HG02938 (cell line): ENCODE data around the gene COG7.
"Not testable (repeated sequence)": the region's sequence is repeated elsewhere in the genome, so short reads cannot be mapped to it uniquely, and the experiment has no call there.

ENCODE experiments used
- ATAC-seq: cut with Tn5 transposase; IDR thresholded peaks from one replicate; pipeline ENCODE4 v1.9.1; 2021; ENCODE audit warnings: mild to moderate bottlenecking, moderate library complexity; ENCODE audit not compliant: unreplicated experiment

The COG7 gene

DNA sequence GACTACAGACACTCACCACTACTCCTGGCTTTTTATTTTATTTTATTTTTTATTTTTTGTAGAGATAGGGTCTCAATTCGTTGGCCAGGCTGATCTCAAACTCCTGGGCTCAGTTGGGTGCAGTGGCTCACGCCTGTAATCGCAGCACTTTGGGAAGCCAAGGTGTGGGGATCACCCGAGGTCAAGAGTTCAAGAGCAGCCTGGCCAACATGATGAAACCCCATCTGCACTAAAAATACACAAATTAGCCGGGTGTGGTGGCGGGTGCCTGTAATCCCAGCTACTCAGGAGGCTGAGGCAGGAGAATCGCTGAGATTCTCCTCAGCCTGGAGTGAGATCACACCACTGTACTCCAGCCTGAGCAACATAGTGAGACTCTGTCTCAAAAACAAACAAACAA lies 86.6 kb downstream of the COG7 start:
- ATAC-seq, result not testable (repeated sequence)

DNA sequence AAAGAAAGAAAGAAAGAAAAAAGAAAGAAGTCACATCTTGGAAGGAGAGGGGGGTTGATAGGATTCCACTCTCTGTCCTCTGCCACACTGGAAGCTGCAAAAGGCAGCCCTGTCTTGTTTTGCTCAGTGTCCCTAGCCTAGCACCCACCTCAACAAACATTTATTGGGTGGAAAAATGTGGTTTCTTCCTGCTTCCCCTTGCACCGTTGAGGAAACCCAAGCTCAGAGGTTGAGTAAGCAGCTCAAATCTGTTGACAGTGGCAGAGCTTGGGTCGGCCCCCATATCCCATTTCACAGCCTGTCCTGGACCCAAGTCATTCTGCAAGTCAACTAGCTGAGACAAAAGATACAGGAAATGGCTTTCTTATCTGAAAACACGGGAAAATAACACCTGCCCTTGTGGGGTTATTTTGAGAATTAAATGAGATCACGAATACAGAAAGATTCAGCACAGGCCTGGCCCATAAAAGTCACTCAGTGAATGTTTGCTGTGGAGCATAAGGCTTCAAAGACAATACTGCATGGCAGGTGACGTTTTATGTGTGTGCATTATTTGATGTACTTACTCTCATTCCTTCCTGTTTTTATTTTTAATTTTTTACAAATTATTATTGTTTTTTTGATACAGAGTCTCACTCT lies 87.3 kb downstream of the COG7 start:
- no peak for ATAC-seq

DNA sequence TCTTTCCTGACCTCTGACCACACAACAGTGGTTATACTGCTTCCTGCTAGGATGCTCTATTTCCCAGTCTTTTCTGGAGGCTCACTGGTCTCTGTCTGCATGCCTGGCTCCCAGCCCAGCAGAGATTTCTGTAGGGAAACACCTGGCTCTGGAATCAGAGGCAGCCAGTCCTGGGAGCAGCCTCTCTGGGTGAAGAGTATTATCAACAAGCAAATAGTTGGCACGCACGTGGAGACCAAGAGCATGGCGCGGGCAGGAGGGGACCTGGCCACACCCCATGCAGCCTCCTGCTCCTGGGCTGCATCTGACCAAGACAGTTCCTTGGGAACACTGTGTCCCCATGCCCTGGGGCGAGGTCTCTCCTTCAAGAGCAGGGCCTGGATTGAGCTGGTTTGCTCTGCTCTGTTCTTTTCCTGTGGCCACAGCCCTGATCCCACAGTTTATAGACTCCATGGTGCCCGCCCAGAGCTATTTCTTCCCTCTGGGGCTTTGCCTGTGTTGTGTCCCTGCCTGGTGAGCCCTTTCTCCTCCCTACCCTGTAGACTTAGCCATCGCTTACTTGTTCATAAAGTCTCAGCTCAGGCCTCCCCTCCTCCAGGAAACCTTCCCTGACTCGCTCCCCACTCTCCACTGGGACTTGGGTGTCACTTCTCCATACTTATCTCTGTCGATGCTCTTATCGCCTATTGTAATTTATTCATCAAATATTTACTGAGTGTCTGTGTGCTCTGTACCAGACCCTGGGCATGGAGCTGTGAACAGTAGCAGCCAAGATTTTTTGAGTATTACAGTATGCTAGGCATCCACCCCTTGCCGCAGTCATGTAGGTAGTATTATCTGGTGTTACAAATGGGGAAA lies 90.3 kb downstream of the COG7 start:
- no peak for ATAC-seq

DNA sequence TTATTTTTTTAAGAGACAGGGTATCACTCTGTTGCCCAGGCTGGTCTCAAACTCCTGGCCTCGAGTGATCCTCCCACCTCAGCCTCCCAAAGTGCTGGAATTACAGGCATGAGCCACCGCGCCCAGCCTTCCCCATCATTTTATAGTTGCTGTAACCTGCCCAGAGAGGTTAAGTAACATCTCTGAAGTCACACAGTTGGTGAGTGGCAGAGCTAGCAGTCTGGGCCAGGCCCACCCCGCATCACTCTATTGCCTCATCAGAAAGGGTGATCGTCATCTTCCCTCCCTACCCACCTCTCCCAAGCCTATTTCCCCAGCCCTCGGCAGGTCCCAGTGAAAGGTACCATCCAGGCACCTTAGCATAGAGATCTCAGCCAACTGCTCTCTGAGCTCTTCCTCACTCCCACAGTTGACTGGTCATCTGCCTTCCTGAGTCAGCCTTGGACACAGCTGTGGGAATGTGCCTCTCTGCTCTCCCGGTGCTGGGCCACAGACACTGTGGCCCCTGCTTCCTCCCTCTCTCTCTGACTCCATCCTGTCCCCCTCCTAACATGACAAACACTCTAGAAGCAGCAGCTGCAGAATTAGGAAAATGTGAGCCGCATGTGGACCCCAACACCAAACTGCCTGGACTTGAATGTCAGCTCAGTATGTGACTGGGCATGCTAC lies 93.8 kb downstream of the COG7 start:
- ATAC-seq, result no peak

DNA sequence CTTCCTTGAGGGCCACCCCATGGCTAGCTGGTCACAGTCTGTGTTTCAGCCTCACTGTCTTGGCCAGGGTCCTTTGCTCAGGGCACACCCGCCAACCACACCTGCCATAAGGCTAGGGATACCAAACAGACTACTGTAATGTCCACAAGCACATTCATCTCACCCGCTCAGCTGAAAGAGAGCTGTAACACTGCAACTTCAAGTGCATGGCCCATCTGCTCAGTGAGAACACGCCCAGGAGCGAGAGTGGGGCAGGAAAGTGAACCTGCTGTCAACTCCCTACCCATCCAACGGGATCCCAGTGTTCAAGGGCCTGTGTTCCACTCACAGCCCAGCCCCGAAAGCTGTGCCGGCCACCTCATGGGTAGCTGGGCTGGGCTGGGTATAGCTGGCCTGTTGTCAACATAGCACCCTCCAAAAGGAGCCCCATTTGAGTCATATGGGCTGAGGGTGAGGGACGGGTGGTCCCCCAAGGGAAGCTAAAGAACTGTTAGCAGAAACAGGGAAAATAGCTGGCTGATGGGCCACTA lies 95.2 kb downstream of the COG7 start:
- no peak for ATAC-seq

DNA sequence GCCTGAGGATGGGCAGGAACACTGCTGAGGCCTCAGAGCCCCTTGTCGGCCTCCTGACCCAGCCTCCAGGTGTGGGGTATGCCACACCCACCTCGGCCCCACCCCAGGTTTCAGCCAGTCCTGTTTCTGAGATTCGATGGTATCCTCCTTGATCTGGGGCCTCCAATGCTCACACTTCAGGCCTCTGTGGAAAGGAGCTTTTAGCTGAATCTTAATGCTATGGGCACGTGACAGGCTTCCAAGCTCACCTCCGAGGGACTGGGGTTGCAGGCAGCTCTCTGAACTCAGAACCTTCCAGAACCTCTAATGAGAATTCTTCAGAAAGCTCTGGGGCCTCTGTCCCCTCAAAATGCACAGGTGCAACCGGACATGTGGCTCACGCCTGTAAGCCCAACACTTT lies 96.0 kb downstream of the COG7 start:
- ATAC-seq, result no peak

DNA sequence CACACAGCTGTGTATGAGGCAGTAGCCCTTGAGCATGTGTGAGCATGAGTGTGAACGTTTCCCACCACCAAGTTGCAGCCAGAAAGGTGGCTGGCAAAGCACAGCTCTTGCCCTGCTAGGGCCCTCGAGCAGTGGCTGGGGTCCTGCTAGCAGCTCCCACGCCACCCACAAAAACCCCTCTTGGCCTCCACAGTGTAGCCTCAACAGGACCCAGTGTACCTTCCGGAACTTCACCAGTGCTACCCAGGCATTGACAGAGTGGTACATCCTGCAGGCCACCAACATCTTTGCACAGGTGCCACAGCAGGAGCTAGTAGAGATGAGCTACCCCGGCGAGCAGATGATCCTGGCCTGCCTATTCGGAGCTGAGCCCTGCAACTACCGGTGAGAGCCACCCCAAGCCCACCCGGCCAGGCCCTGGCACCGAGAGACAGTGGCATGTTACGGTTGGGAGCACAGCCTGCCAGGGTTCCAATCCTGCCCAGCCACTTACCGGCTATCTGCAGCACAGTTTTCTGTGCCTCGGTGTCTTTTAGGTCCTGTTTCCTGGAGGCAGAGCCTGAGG lies 97.8 kb downstream of the COG7 start:
- ATAC-seq, result no peak

DNA sequence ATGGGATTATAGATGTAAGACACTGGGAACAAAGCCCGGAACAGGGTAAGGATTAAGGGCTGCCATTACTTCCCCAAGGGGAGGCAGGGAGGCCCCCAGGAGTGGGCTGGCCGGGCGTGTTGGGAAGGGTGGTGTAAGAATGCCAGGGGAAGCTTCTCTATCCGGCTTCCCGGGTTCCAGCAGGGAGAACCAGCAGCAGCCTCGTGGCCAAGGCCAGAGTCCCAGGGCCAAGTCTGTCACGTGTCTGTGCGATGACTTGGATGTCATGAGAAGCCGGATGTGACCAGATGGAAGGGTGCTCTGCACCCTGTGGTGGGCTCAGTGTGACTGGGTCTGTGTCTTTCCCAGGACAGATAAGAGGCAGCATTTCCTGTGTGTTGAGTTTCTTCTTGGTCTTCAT lies 98.7 kb downstream of the COG7 start:
- ATAC-seq, result no peak

DNA sequence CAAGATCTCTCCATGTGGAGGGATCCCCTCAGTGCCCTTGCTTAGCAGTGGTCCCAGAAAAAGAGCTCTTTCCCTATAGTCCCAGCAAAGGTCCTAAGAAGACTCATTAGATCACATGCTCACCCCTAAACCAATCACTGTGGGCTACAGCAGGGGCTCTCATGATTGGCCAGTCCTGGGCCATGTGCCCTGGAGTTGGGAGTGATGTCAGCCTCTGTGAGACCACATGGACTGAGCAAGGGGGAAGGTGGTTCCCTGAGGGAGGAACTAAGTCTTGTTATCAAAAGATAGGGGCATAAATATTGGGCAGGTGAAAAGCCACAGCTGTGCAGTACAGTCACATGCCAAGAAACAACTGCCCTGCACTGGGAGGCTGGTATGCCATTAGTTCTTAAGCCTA lies 99.5 kb downstream of the COG7 start:
- no peak for ATAC-seq

DNA sequence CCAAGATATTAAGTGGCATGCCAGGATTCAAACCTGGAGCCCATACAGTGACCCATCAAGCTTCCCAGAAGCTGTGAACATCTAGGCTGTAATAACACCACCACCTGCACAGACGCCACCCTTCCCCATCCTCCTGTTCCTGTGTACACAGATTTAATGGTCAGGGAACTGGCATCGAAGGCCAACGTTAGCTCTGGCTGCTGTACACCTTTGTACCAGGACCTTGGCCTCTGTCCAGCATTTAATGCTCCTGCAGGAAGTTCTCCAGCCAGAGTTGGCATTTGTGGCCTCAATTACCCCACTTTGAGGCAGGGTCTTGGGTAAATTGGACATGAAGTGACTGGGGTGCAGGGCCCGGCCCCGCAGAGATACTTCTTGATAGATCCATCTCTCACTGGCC lies 101.6 kb downstream of the COG7 start:
- ATAC-seq, result no peak

DNA sequence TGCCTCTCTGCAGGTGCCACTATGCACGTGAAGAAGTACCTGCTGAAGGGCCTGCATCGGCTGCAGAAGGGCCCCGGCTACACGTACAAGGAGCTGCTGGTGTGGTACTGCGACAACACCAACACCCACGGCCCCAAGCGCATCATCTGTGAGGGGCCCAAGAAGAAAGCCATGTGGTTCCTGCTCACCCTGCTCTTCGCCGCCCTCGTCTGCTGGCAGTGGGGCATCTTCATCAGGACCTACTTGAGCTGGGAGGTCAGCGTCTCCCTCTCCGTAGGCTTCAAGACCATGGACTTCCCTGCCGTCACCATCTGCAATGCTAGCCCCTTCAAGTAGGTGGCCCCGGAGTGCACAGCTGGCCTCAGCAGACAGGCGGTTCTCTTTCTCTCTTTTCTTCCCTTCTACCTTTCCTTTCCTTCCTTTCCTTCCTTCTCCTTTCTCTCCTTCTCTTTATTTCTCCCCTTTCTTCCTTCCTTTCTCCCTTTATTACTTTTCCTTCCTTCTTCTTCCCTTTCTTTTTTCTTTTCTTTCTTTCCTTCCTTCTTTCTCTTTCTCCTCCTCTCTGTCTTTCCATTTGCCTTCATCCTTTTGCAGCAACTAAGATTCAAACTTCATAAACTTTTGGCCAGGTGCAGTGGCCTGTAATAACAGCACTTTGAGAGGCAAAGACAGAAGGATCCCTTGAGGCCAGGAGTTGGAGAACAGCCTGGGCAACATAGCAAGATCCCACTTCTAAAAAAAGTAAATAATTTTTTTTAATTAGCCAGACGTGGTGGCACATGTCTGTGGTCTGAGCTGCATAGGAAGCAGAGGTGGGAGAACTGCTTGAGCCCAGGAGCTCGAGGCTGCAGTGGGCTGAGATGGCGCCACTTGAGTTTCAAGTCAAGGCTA lies 104.2 kb downstream of the COG7 start:
- ATAC-seq, result no peak

DNA sequence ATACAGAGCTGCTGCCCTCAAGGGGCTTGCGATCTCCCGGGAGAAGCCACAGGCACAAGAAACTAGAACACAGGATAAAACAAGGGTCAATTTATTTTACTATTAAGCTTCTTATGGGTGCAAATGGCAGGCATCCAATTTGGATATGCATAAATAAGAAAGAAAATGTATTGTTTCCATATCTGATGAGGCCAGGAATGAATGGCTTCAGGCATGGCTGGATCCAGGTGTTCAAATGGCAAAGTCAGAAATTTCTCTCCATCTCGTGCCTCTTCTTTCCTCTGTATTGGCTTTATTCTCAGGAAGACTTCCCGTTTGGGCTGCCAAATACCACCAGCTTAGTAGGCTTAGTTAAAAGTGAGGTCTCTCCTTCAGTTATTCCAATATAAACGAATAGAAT lies 107.8 kb downstream of the COG7 start:
- no peak for ATAC-seq

DNA sequence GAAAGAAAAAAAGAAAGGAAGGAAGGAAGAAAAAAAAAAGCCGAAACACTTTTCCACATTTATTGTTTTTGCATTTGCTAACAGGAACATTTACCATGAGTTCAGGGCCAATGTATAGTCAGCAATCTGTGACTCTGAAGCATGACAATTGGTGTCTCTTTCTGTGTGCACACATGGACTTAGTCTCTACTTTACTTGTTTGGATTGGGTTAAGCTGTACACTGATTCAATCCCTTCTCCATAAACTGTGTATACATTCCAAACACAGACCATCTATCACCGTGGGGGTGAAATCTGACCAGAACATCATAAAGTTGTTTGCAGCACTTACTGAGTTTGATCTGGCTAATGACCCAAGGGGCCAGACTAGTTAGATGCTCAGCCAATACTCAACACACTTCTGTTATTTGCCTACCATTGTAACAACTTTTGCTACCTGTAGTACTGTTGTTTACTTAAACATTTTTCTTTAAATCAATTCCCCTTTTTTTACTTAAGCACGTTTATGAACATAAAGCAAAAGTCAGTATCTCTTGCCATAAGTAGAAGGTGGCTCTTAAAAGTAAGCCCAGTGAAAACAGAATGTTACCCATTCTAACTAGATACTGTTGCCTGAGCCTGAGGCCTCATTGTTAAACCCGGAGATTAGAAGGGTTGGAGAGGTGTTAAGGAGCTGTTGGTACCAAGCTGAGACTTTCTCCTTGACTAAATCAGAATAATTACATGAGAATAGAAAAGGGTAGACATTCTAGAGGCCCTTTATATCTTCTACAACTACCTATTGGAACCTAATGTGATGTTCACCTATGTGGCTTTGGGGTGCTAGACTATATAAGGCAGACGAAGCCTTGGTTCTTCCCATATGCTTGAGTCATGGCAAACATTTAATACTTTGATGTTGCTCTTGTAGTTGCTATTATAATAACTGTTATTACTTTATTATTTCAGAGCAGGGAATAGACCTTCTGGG lies 109.1 kb downstream of the COG7 start:
- ATAC-seq, result no peak

DNA sequence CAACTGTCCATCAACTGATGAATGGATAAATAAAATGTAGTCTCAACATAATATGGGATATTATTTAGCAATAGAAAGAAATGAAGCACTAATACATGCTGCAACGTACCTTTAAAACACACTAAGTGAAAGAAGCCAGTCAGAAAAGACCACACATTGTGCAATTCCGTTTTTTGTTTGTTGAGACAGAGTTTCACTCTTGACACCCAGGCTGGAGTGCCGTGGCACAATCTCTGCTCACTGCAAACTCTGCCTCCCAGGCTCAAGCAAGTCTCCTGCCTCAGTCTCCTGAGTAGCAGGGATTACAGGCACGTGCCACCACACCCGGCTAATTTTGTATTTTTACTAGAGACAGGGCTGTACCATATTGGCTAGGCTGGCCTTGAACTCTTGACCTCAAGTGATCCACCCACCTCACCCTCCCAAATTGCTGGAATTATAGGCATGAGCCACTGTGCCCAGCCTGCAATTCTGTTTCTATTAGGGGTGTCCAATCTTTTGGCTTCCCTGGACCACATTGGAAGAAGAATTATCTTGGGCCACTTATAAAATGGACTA lies 110.8 kb downstream of the COG7 start:
- ATAC-seq, result no peak

DNA sequence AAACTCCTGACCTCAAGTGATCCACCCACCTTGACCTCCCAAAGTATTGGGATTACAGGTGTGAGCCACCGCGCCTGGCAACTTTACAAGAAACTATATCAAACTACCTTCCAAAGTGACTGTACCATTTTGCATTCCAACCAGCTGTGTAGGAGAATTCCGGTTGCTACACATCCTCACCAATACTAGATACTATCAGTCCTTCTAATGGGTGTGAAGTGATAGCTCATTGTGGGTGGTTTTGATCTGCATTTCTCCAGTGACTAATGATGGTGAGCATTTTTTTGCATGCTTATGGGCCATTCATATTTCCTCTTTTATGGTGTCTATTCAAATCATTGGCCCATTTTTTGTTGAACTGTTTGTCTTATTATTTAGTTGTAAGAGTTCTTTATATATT lies 113.2 kb downstream of the COG7 start:
- ATAC-seq, result no peak
